H9 (cell line): Measurements from ENCODE around the gene DCDC2. TPM values are rescaled to one million over a fixed set of nuclear protein-coding genes. Genes with fewer than 3 reads are reported as not detected.
"Not testable (repeated sequence)": the region's sequence is repeated elsewhere in the genome, so short reads cannot be mapped to it uniquely, and the experiment has no call there.

Experiments used
- DNase-seq: peaks from one replicate; pipeline ENCODE4 v3.0.0-alpha.2; 2017
- H2AFZ ChIP-seq: one replicate; pipeline ENCODE4 v1.6.1; 2013; ENCODE audit warnings: mild to moderate bottlenecking, low read length, control low read depth, moderate library complexity
- H2AK5ac ChIP-seq: 2 replicates; pipeline ENCODE4 v1.6.1; 2013; ENCODE audit warnings: low read length, control low read depth, mixed read lengths; ENCODE audit not compliant: insufficient read length
- H2BK120ac ChIP-seq: one replicate; pipeline ENCODE4 v1.6.1; 2013; ENCODE audit warnings: low read depth, mild to moderate bottlenecking, low read length, control low read depth, inconsistent platforms; ENCODE audit not compliant: poor library complexity, severe bottlenecking
- H2BK12ac ChIP-seq: 2 replicates; pipeline ENCODE4 v1.6.1; 2013; ENCODE audit warnings: low read length, control low read depth, mixed read lengths, low read depth; ENCODE audit not compliant: insufficient read length
- H2BK15ac ChIP-seq: 2 replicates; pipeline ENCODE4 v1.6.1; 2013; ENCODE audit warnings: low read depth, low read length, control low read depth
- H2BK20ac ChIP-seq: one replicate; pipeline ENCODE4 v1.6.1; 2013; ENCODE audit warnings: low read depth, mild to moderate bottlenecking, low read length, control low read depth, inconsistent platforms; ENCODE audit not compliant: poor library complexity, severe bottlenecking
- H2BK5ac ChIP-seq: 2 replicates; pipeline ENCODE4 v1.6.1; 2013; ENCODE audit warnings: low read length, control low read depth, mixed read lengths; ENCODE audit not compliant: insufficient read length
- H3K14ac ChIP-seq: 2 replicates; pipeline ENCODE4 v1.6.1; 2013; ENCODE audit warnings: low read length, control low read depth; ENCODE audit not compliant: insufficient read depth
- H3K18ac ChIP-seq: 2 replicates; pipeline ENCODE4 v1.6.1; 2013; ENCODE audit warnings: low read depth, mild to moderate bottlenecking, mixed read lengths, low read length, control low read depth; ENCODE audit not compliant: insufficient read length
- H3K23ac ChIP-seq: 2 replicates; pipeline ENCODE4 v1.6.1; 2013; ENCODE audit warnings: low read length, control low read depth, mixed read lengths, low read depth; ENCODE audit not compliant: insufficient read length
- H3K23me2 ChIP-seq: 2 replicates; pipeline ENCODE4 v1.6.1; 2013; ENCODE audit warnings: low read depth, mild to moderate bottlenecking, mixed read lengths, low read length, control low read depth; ENCODE audit not compliant: insufficient read length, poor library complexity, severe bottlenecking
- H3K27ac ChIP-seq: 2 replicates; pipeline ENCODE4 v1.5.1; 2013; ENCODE audit warnings: low read length, control low read depth, mixed read lengths, low read depth; ENCODE audit not compliant: insufficient read length
- H3K27me3 ChIP-seq: 2 replicates; pipeline ENCODE4 v1.6.1; 2013; ENCODE audit warnings: low read length, control low read depth, inconsistent platforms; ENCODE audit not compliant: insufficient read depth
- H3K4ac ChIP-seq: 2 replicates; pipeline ENCODE4 v1.6.1; 2013; ENCODE audit warnings: low read depth, mild to moderate bottlenecking, control low read depth, inconsistent platforms, low read length, moderate library complexity
- H3K4me1 ChIP-seq: 2 replicates; pipeline ENCODE4 v1.6.1; 2013; ENCODE audit warnings: low read length, control low read depth, inconsistent platforms; ENCODE audit not compliant: insufficient read depth
- H3K4me2 ChIP-seq: 2 replicates; pipeline ENCODE4 v1.6.1; 2013; ENCODE audit warnings: low read length, control low read depth, mixed read lengths; ENCODE audit not compliant: insufficient read length, insufficient read depth
- H3K56ac ChIP-seq: 2 replicates; pipeline ENCODE4 v1.6.1; 2013; ENCODE audit warnings: low read depth, mild to moderate bottlenecking, mixed read lengths, low read length, control low read depth; ENCODE audit not compliant: insufficient read length
- H3K79me1 ChIP-seq: 2 replicates; pipeline ENCODE4 v1.6.1; 2013; ENCODE audit warnings: low read depth, mild to moderate bottlenecking, moderate library complexity, low read length, control low read depth, inconsistent platforms; ENCODE audit not compliant: insufficient read depth, poor library complexity, severe bottlenecking
- H3K79me2 ChIP-seq: 2 replicates; pipeline ENCODE4 v1.6.1; 2013; ENCODE audit warnings: low read length, control low read depth, inconsistent platforms; ENCODE audit not compliant: insufficient read depth
- H3K9ac ChIP-seq: 2 replicates; pipeline ENCODE4 v1.6.1; 2013; ENCODE audit warnings: low read length, control low read depth, mixed read lengths; ENCODE audit not compliant: insufficient read length; ENCODE audit errors: extremely low read depth
- H3K9me3 ChIP-seq: one replicate; pipeline ENCODE4 v1.6.1; 2013; ENCODE audit warnings: low read depth, low read length, inconsistent platforms; ENCODE audit not compliant: control insufficient read depth
- H3T11ph ChIP-seq: one replicate; pipeline ENCODE4 v1.6.1; 2013; ENCODE audit warnings: mild to moderate bottlenecking, low read length, control low read depth, inconsistent platforms
- H4K20me1 ChIP-seq: one replicate; pipeline ENCODE4 v1.6.1; 2013; ENCODE audit not compliant: control insufficient read depth, insufficient read length, insufficient read depth
- H4K5ac ChIP-seq: 2 replicates; pipeline ENCODE4 v1.6.1; 2013; ENCODE audit warnings: low read depth, mild to moderate bottlenecking, mixed read lengths, low read length, control low read depth; ENCODE audit not compliant: insufficient read length
- H4K8ac ChIP-seq: replicated peaks from 2 replicates; pipeline ENCODE4 v1.6.1; 2013; ENCODE audit warnings: low read length, control low read depth, mixed read lengths, low read depth; ENCODE audit not compliant: insufficient read length
- H4K91ac ChIP-seq: 2 replicates; pipeline ENCODE4 v1.6.1; 2013; ENCODE audit warnings: low read depth, mild to moderate bottlenecking, moderate library complexity, mixed read lengths, low read length, control low read depth; ENCODE audit not compliant: insufficient read length
- H3K27ac Mint-ChIP-seq, 3 experiments: 2 replicates in 2 of 3; 3 replicates in 1 of 3; pipeline ENCODE4 v1.8.0; 2020 to 2021; ENCODE audit warnings: mixed read lengths in 3 of 3, mild to moderate bottlenecking in 1 of 3, moderate library complexity in 1 of 3
- H3K27me3 Mint-ChIP-seq: 2 replicates; pipeline ENCODE4 v1.8.0; 2021; ENCODE audit warnings: low read depth, mild to moderate bottlenecking, moderate library complexity, mixed read lengths
- H3K36me3 Mint-ChIP-seq, 3 experiments: 2 replicates in 2 of 3; 3 replicates in 1 of 3; pipeline ENCODE4 v1.8.0; 2020 to 2021; ENCODE audit warnings: low read depth in 3 of 3, mixed read lengths in 3 of 3; ENCODE audit not compliant: insufficient read depth in 1 of 3
- H3K4me1 Mint-ChIP-seq, 2 experiments: 2 replicates each; pipeline ENCODE4 v1.8.0; 2020; ENCODE audit warnings: mixed read lengths in 2 of 2
- H3K4me3 Mint-ChIP-seq, 2 experiments: 2 replicates in 1 of 2; 3 replicates in 1 of 2; pipeline ENCODE4 v1.8.0; 2020 to 2021; ENCODE audit warnings: mild to moderate bottlenecking in 2 of 2, mixed read lengths in 2 of 2, moderate library complexity in 1 of 2
- H3K9me3 Mint-ChIP-seq, 2 experiments: 2 replicates in 1 of 2; 3 replicates in 1 of 2; pipeline ENCODE4 v1.8.0; 2020; ENCODE audit warnings: mild to moderate bottlenecking in 2 of 2, mixed read lengths in 2 of 2, moderate library complexity in 1 of 2
- CTCF ChIP-seq: fragments of 200-600 bp; sonication (generic); conservative IDR thresholded peaks from 3 replicates; pipeline ENCODE4 v1.8.0; 2021; ENCODE audit warnings: antibody characterized with exemption, mild to moderate bottlenecking
- WGBS: extraction: QIAGEN DNeasy Blood & Tissue Kit; methylation state at CpG from one replicate; pipeline ENCODE4 v1.1.7; 2013; ENCODE audit warnings: missing lambda C conversion rate, low lambda C conversion rate, mixed read lengths; ENCODE audit not compliant: insufficient read length; ENCODE audit errors: extremely low coverage; 5-methylcytosine and 5-hydroxymethylcytosine counted together
- total RNA-seq: library from RNA; stranded (reverse); gene quantifications from 2 replicates; pipeline ENCODE4 v1.2.1, GENCODE V29; 2021

The DCDC2 gene
- total RNA-seq, 1 experiment from 2014 or later, result 0.59 TPM

- Histone ChIP-seq H3K79me2 (no peaks in the 10 kb centered on the region), H3K4ac (no peak overlapping the region), H4K5ac (no peak overlapping the region), H3K56ac (no peak overlapping the region), H2BK5ac (no peak overlapping the region), H4K20me1 (no peaks in the 10 kb centered on the region), H2AK5ac (no peak overlapping the region), H3K27ac (no peak overlapping the region), H3K14ac (no peak overlapping the region), H3K4me1 (0 out of 2 replicates have a peak, but pooled peaks cover 3% of the 10 kb centered on the region), H2BK15ac (no peak overlapping the region), H3K23ac (no peak overlapping the region), H3K27me3 (no peaks in the 10 kb centered on the region), H3T11ph (no peak overlapping the region), H4K91ac (no peak overlapping the region), H2AFZ (no peak overlapping the region), H3K18ac (no peak overlapping the region), H3K4me2 (no peak overlapping the region), H4K8ac (no peak overlapping the region), H3K79me1 (no peaks in the 10 kb centered on the region), H3K23me2 (no peaks in the 10 kb centered on the region), H3K9me3 (no peaks in the 10 kb centered on the region), H2BK12ac (no peak overlapping the region), H2BK120ac (no peak overlapping the region), H3K9ac (no peak overlapping the region), H2BK20ac (no peak overlapping the region)
- peaks cover 19 to 26% of the 10 kb centered on the region in 2 experiments for H3K9me3 Mint-ChIP-seq
- H3K4me3 Mint-ChIP-seq, result no peak overlapping the region
- no peak for TF ChIP-seq CTCF
- H3K27me3 Mint-ChIP-seq, result no peaks in the 10 kb centered on the region
- H3K4me1 Mint-ChIP-seq, result peaks cover 0 to 3% of the 10 kb centered on the region in 2 experiments; a peak in 1 of 4 replicates
- no peak overlapping the region for H3K27ac Mint-ChIP-seq
- DNase-seq, result no peak
- no CpG with 5 or more reads among the region's 1 CpG for WGBS
- H3K36me3 Mint-ChIP-seq, result peaks cover 0 to 18% (median 16%) of the 10 kb centered on the region in 3 experiments; a peak in 4 of 7 replicates
These were observed 60.9 kb downstream of the DCDC2 start for GRCh38 chr6:24296944-24297343.

GRCh38 chr6:24293852-24294251, 64.0 kb downstream of the DCDC2 start:
- H3K9me3 Mint-ChIP-seq, result peaks cover 19 to 26% of the 10 kb centered on the region in 2 experiments
- not testable (repeated sequence) for H4K5ac ChIP-seq, H3K9ac ChIP-seq, H3K27ac ChIP-seq, H3K4me3 Mint-ChIP-seq, H4K20me1 ChIP-seq, H2AK5ac ChIP-seq, H3K79me2 ChIP-seq, H3K56ac ChIP-seq, H3K27me3 ChIP-seq, H3K27me3 Mint-ChIP-seq, H3K23ac ChIP-seq, H2BK12ac ChIP-seq, H3K23me2 ChIP-seq, H2BK5ac ChIP-seq, H2BK15ac ChIP-seq, H3K9me3 ChIP-seq, H2AFZ ChIP-seq, H3K4me1 ChIP-seq, H3K14ac ChIP-seq, H4K8ac ChIP-seq, H3K79me1 ChIP-seq, H3K18ac ChIP-seq, H3K27ac Mint-ChIP-seq, H3K4ac ChIP-seq, H3T11ph ChIP-seq, DNase-seq, H2BK20ac ChIP-seq, H3K4me1 Mint-ChIP-seq, H4K91ac ChIP-seq, H3K4me2 ChIP-seq, H2BK120ac ChIP-seq
- WGBS, result no CpG with 5 or more reads among the region's 2 CpGs
- peaks cover 0 to 18% (median 16%) of the 10 kb centered on the region in 3 experiments; a peak in 4 of 7 replicates for H3K36me3 Mint-ChIP-seq
